ENCODE results near the gene TAL1. TPM values are rescaled to one million over a fixed set of nuclear protein-coding genes. Genes with fewer than 3 reads are reported as not detected.

TAL1 gene
- total and polyA plus RNA-seq, 10 of the 15 experiments (the other 5 are each of a cell fraction or from before 2014, with no cell fraction given), result 0.05 TPM; not detected in 9

- no peak for TF ChIP-seq USF1 (IDR thresholded peaks at IDR 0.05; ENCODE audit: borderline replicate concordance, extremely low read length, insufficient read depth, low read depth, low read length)
- TF ChIP-seq ZBTB4 (CRISPR knock-in tag; IDR thresholded peaks at IDR 0.05), result no peak
- TF ChIP-seq STAT3 (IDR thresholded peaks at IDR 0.05; ENCODE audit: low read depth, low read length), result no peak
- no peak for TF ChIP-seq MEF2B (IDR thresholded peaks at IDR 0.05; ENCODE audit: partially characterized antibody, poor library complexity, severe bottlenecking)
- no peak for TF ChIP-seq SMC3 (IDR thresholded peaks at IDR 0.05; ENCODE audit: borderline replicate concordance, low read length)
Observed at GRCh38 chr1:47187231-47187925, 44.6 kb downstream of the TAL1 start (continued).

Measured in GM12878 (cell line).